K562 (cell line): ENCODE data around the gene GAL3ST3. TPM values are rescaled to one million over a fixed set of nuclear protein-coding genes. Genes with fewer than 3 reads are reported as not detected.

Source experiments
- CHAMP1 ChIP-seq: fragments of 450-650 bp; IDR thresholded peaks from 2 replicates; pipeline ENCODE4 v1.6.1; 2016; ENCODE audit warnings: mild to moderate bottlenecking
- CHD4 ChIP-seq: fragments of 200-600 bp; sonication (generic); IDR thresholded peaks from 3 replicates; pipeline ENCODE4 v1.6.1; 2012; ENCODE audit warnings: low read depth, mild to moderate bottlenecking, mixed read lengths, low read length, inconsistent platforms; ENCODE audit not compliant: insufficient read depth, insufficient replicate concordance, poor library complexity, severe bottlenecking
- FUS ChIP-seq: fragments of 200-400 bp; formaldehyde crosslinking; optimal IDR thresholded peaks from 2 replicates; pipeline ENCODE3; 2017; ENCODE audit warnings: low read depth, low read length
- GABPB2 ChIP-seq: fragments of 250-450 bp; sonication (Bioruptor Pico); conservative IDR thresholded peaks from 2 replicates; pipeline ENCODE4 v1.5.1; 2021; ENCODE audit warnings: mild to moderate bottlenecking
- GATA2 ChIP-seq: sonication (generic); formaldehyde crosslinking; IDR thresholded peaks from 2 replicates; pipeline ENCODE4 v1.4.0; 2020; ENCODE audit warnings: mild to moderate bottlenecking, missing genetic modification reagents
- KLF13 ChIP-seq: fragments of 450-650 bp; IDR thresholded peaks from 2 replicates; pipeline ENCODE4 v1.6.1; 2016; ENCODE audit warnings: missing genetic modification characterization, low read depth, mild to moderate bottlenecking, missing compliant biosample characterization, moderate library complexity, borderline replicate concordance
- NRF1 ChIP-seq, 2 experiments: fragments of 450-650 bp; IDR thresholded peaks in 1 of 2; conservative IDR thresholded peaks in 1 of 2; 2 replicates each; pipeline ENCODE4 v1.6.1; 2014; ENCODE audit warnings: mild to moderate bottlenecking in 2 of 2
- PYGO2 ChIP-seq: fragments of 450-650 bp; IDR thresholded peaks from 2 replicates; pipeline ENCODE4 v1.6.1; 2016; ENCODE audit warnings: mild to moderate bottlenecking, missing genetic modification characterization, moderate library complexity, missing compliant biosample characterization
- SAP30 ChIP-seq: fragments of 200-600 bp; sonication (generic); IDR thresholded peaks from 2 replicates; pipeline ENCODE4 v1.6.1; 2012; ENCODE audit warnings: borderline replicate concordance, low read depth, mild to moderate bottlenecking, moderate library complexity, low read length, control low read depth, inconsistent platforms; ENCODE audit not compliant: insufficient read depth, poor library complexity, severe bottlenecking
- SP2 ChIP-seq: IDR thresholded peaks from 2 replicates; pipeline ENCODE4 v1.6.1; 2011; ENCODE audit warnings: mild to moderate bottlenecking, low read depth, low read length, moderate library complexity; ENCODE audit not compliant: poor library complexity, severe bottlenecking; ENCODE audit errors: extremely low read depth
- TFAP4 ChIP-seq: sonication (generic); formaldehyde crosslinking; IDR thresholded peaks from 2 replicates; pipeline ENCODE4 v1.8.0; 2022; ENCODE audit warnings: missing genetic modification reagents, mild to moderate bottlenecking, moderate library complexity, borderline replicate concordance
- ZNF263 ChIP-seq: sonication (generic); formaldehyde crosslinking; IDR thresholded peaks from 2 replicates; pipeline ENCODE4 v1.8.0; 2022; ENCODE audit warnings: mild to moderate bottlenecking, missing genetic modification reagents, borderline replicate concordance
- ZNF318 ChIP-seq, 2 experiments: fragments of 450-650 bp; IDR thresholded peaks; 2 replicates each; pipeline ENCODE4 v1.6.1; 2016; ENCODE audit warnings: mild to moderate bottlenecking in 2 of 2, borderline replicate concordance in 1 of 2, low read depth in 1 of 2, moderate library complexity in 1 of 2
- polyA plus RNA-seq, 8 experiments: library from polyadenylated mRNA; depleted of rRNA in 4 of 8; stranded (reverse) in 5 of 8; unstranded in 3 of 8; fragments of >200 nt; fragmentation: Nextera tagmentation in 2 of 8; fragmentation: Illumina TruSeq in 1 of 8; extraction: Ambion mirVana in 2 of 8; extraction: Trizol in 1 of 8; gene quantifications; 2 replicates each; pipeline versions ENCODE4 v1.2.1 to v1.2.3, GENCODE V29; 2011 to 2014; ENCODE audit warnings: inconsistent platforms in 1 of 8, missing spikeins in 1 of 8
- total RNA-seq, 7 experiments: library from RNA; depleted of rRNA in 6 of 7; stranded (reverse); fragments of >200 nt in 6 of 7; fragmentation: Illumina TruSeq in 2 of 7; extraction: Trizol in 2 of 7; gene quantifications; 2 replicates each; pipeline versions ENCODE4 v1.2.1 to v1.2.3, GENCODE V29; 2011 to 2021; ENCODE audit warnings: low replicate concordance in 1 of 7

GAL3ST3 gene
- total and polyA plus RNA-seq, 9 of the 15 experiments (the other 6 are each of a cell fraction or from before 2014, with no cell fraction given): not detected

GRCh38 chr11:66069715-66070603, 21.0 kb upstream of the GAL3ST3 start, which contains the start of gene PACS1 (continued):
- TF ChIP-seq ZNF318 (IDR thresholded peaks at IDR 0.05; ENCODE audit: borderline replicate concordance in 1 of 2, low read depth in 1 of 2): no peak
- no peak for TF ChIP-seq PYGO2 (tag)
- TF ChIP-seq SAP30: peak; percentile 9
- TF ChIP-seq CHAMP1: no peak
- 0 out of 2 replicates have a peak, but pooled peaks have one; percentile 36 for TF ChIP-seq TFAP4 (CRISPR knock-in tag)
- peak in 1 of 2 experiments; percentile 20; a peak in 2 of 4 replicates for TF ChIP-seq NRF1 (conservative IDR thresholded peaks at IDR 0.05 in 1 of 2, IDR thresholded peaks at IDR 0.05 in 1 of 2)
- no peak for TF ChIP-seq FUS
- TF ChIP-seq GATA2 (CRISPR knock-in tag): no peak
- no peak for TF ChIP-seq ZNF263 (CRISPR knock-in tag)
- 0 out of 2 replicates have a peak, but pooled peaks have one; percentile 54 for TF ChIP-seq KLF13 (tag)
- no peak for TF ChIP-seq GABPB2 (CRISPR knock-in tag)
- TF ChIP-seq SP2: no peak
- no peak for TF ChIP-seq CHD4
